ENCODE measurements around the gene RRP7A.
"Not testable (repeated sequence)": the region's sequence is repeated elsewhere in the genome, so short reads cannot be mapped to it uniquely, and the experiment has no call there.

RRP7A gene

DNA sequence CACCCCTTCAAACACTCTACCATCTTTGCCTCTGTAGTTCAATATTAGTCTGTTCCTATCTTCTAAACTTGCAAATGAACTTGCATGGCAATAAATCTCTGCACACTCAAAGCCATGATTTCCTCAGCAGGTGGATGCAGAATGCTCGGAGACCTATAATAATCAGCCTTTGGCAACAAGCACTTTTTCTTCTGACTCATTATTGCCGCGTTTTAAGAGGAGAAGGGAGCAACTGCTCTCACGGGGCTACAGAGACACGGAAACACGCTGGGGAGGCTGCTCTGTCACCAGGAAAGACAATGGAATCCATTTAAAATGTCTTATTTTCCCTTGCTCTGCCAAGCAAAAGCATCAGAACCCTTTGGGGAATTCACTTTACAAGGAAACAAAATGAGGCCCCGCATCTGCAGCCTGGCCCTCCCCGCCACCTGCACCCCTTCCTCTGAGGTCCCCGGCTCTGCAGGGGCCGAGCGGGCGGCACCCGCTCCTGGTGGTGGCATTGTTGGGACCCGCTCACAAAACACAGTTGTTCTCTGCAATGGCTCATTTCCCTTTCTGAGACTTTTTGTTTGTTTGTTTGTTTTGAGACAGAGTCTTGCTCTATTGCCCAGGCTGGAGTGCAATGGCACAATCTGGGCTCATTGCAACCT, 15.6 kb upstream of the RRP7A start:
- DNase-seq, result not testable (repeated sequence)

GRCh38 chr22:42533638-42533977, 14.0 kb upstream of the RRP7A start:
- DNase-seq, result no peak

DNA sequence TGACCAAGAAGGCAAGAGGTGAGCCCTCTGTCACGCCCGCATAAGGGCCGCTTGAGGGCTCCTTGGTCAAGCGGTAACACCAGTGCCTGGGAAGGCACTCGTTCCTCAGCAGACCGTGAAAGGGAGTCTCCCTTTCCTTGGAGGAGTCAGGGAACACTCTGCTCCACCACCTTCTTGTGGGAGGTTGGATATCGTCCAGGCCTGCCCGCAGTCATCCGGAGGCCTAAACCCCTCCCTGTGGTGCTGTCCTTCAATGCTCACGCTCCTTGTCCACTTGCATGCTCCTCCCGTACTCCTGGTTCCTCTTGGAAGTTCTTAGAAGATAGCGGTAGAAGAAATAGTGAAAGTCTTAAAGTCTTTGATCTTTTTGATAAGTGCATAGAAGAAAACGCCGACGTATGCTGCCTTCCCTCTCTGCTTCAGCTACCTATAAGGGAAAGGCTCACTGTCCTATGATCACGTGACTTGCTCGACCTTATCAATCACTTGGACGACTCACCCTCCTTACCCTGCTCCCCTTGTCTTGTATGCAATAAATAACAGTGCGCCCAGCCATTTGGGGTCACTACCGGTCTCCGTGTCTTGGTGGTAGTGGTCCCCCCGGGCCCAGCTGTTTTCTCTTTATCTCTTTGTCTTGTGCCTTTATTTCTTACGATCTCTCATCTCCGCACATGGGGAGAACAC, 11.9 kb upstream of the RRP7A start:
- DNase-seq, result not testable (repeated sequence)

DNA sequence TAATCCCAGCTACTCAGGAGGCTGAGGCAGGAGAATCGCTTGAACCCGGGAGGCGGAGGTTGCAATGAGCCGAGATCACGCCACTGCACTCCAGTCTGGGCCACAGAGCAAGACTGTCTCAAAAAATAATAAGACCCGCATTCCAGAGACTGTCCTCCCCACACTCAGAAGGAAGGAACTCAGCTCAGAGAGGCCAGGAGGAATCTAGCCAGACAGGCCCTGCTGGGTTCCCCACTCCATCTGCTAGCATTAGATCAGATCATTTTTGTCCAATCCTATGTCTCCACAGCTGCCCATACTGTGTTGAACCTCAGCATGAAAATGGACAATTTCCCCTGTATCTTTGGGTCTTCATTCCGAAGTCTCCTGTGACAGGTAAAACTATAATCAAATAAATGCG, 9.8 kb upstream of the RRP7A start:
- not testable (repeated sequence) for DNase-seq

DNA sequence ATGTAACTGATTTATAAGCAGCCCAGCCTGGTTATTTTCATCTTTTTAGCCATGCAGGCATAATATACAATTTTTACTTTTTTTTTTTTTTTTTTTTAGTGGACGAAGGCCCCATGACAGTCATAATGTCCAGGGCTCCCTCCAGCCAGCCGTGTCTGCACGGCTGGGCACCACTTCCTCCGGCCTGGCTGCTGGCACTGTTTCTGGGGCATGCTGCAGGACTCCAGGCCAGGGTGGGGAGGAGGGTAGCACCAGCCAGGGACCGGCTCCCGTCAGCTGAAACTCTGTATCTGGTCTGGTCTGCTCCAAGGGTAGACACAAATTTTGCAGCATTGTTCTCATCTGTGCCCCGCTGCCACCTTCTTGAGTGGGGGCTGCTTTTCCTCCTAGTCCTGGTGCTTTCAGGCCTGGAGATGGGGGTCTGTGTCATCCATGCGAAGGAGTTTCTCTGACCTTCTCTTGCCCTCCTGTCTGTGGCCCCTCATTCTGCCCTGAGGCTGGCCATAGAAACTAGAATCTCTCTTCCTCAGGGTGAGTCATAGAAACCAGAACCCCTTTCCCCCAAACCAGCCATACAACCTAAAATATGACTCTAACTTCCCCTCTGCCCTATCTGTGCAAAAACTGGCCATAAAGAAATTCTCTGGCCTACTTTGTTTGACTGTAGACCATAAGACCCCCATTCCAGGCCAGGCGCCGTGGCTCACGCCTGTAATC, 9.2 kb upstream of the RRP7A start:
- DNase-seq, result no peak

- DNase-seq, result no peak
Observed at GRCh38 chr22:42522546-42522945, 3.0 kb upstream of the RRP7A start.

GRCh38 chr22:42521228-42521546, 1.6 kb upstream of the RRP7A start:
- DNase-seq, result no peak

DNA sequence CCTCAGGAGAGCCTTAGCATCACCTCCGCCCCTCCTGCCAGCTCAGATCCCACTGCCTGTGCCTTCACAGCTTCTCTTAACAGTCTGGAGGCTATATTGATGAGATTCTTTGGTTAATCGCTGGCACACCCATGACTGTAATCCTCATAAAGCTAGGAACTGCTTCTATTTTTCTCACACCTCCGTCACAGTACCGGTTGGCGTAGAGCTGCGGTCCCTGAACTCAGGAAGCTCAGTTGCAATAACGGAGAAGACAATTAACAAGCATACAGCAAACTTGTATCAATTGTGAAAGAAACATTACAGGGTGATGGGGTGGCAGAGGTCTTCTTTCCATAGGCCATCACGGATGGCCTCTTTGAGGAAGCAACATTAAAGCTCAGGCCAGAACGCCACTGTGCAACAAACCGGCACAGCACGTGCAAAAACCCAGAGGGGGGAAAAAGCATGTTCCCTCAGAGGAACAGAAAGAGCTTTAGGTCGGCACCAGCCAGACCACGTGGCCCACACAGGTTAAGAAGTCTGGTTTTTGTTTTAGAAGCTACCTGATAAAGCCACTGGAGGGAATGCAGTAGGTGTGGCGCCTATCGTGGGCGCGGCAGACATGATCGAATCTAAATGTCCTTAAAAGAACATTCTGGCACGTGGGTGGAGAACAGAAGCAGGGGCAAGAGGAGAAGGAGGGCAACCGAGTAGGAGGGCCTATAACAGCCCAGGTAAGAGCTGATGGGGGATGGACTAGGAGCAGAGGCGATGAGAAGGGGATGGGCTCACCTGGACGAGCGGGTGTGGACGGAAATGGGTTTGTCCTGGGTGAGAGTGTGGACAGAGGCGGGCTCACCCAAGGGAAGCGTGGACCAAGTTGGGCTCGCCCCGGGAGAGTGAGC, 715 bp downstream of the RRP7A start:
- not testable (repeated sequence) for DNase-seq

GRCh38 chr22:42517103-42517502, 2.5 kb downstream of the RRP7A start:
- not testable (repeated sequence) for DNase-seq

DNA sequence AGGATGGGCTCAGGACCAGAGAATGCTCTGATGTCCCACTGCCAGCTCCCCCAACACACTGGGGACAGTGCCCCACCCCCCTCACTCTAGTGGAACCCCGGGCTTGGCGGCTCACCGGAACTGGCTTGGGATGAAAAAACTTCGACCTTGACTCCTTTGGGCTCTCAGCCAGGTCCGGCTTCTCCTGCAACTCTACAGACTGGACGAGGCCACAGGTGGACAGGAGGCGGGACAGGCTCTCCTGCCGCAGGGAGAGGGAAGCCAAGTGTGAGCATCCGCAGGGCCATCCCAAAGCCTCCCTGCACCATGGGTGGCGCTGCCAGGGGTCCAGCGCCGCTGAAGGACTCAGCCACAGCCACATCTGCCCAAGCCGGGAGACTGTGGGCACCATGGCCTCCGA, 3.7 kb downstream of the RRP7A start:
- DNase-seq, result no peak

GRCh38 chr22:42515304-42515703, 4.3 kb downstream of the RRP7A start:
- DNase-seq, result not testable (repeated sequence)

DNA sequence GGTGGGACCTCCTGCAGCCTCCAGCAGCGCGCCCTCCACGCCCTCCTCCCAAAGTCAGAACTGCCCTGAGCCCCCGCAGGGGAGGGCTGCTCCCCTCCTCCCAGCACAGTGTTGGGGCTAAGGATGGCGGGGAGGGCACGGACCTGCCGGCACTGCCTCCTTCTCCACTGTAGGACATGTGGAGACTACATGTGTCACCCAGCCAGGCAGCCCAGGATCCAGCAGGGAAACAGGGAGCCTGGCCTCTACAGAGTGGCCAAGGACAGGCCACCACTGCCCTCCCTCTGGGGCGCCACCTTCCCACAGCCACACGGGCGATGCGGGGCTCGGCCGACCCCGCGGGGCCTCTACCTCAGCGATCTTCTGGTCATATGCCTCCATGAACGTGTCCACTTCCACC, 5.3 kb downstream of the RRP7A start:
- DNase-seq, result not testable (repeated sequence)

- not testable (repeated sequence) for DNase-seq
Observed at GRCh38 chr22:42512273-42512990, 7.2 kb downstream of the RRP7A start.

- DNase-seq, result no peak
Observed at GRCh38 chr22:42511401-42511891, 8.2 kb downstream of the RRP7A start.

GRCh38 chr22:42509548-42509947, 10.0 kb downstream of the RRP7A start:
- peak in 1 of 2 experiments; percentile 29 for DNase-seq

DNA sequence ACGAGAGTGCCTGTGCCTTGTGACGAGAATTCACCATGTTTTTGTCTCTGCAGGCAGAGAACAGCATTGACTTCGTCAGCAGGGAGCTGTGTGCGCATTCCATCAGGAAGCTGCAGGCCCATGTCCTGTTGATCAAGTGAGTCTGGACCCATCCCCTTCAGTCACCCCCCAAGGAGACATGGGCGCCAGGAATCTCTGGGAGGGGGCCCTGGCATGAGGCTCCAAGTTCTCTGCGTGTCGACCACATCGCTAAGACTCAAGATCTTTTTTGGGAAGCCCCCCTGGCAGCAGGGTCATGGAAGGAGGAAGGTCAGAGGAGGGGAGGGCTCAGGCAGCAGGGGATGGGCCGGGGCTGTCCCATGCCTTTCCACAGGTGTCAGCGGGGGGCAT, 10.6 kb downstream of the RRP7A start:
- DNase-seq, result not testable (repeated sequence)

- peak in 1 of 2 experiments; percentile 42 for DNase-seq
Observed at GRCh38 chr22:42508327-42508974, 11.1 kb downstream of the RRP7A start.

DNA sequence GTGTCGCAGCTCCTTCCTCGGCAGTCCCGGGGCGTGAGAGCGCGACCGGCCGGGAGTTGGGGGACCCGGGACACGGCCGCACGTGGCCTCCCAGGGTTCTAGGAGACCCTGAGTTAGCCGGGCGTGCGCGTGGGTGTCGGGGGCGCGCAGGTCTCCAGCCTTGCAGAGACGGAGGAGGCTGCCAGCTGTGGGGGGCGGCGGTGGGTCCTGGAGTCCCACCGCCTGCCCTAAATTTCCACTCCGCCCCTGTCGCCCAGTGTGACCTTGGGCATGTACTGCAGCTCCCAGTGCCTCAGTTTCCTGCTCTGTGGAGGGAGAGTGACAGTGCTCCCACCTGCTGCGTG, 18.8 kb downstream of the RRP7A start:
- DNase-seq, result no peak

- peak; percentile 88 to 92 for DNase-seq
Observed at GRCh38 chr22:42500161-42500835, 19.3 kb downstream of the RRP7A start.

GRCh38 chr22:42499773-42500160, 19.8 kb downstream of the RRP7A start:
- DNase-seq, result not testable (repeated sequence)

- not testable (repeated sequence) for DNase-seq
Observed at GRCh38 chr22:42495533-42496141, 24.0 kb downstream of the RRP7A start.

Measured in activated T-cell treated with anti-CD3 and anti-CD28 coated beads, Interleukin-2, amount 50 U/mL, for 48 hours (primary cell).